ENCODE results near the gene NPLOC4. TPM values are rescaled to one million over a fixed set of nuclear protein-coding genes. Genes with fewer than 3 reads are reported as not detected.

Gene NPLOC4
- polyA plus RNA-seq, 1 of the 3 experiments (the other 2 are of a cell fraction), result 88.6 TPM

GRCh38 chr17:81570964-81571363 is 65.9 kb downstream of the NPLOC4 start:
- no peaks in the 10 kb centered on the region for H3K9me3 ChIP-seq
- H4K20me1 ChIP-seq (ENCODE audit: insufficient read depth), result peaks cover 1% of the 10 kb centered on the region
- no peak overlapping the region for H3K4me2 ChIP-seq
- CTCF ChIA-PET, result interaction anchor here (3.2 kb wide), 1 partner anchor 30 kb away, joined by 14 read pairs; no protein-coding TSS in a partner anchor
- 94% methylated on average over 11 of the region's 11 CpGs for WGBS (ENCODE audit: low lambda C conversion rate)
- H3F3A ChIP-seq (replicated peaks; ENCODE audit: insufficient read depth), result peaks cover 42% of the 10 kb centered on the region
- H3K27me3 ChIP-seq (ENCODE audit: insufficient read depth), result no peaks in the 10 kb centered on the region
- peaks cover 65 to 69% of the 10 kb centered on the region in 2 experiments for H3K36me3 ChIP-seq (replicated peaks in 1 of 2; ENCODE audit: control insufficient read depth in 1 of 2, insufficient read depth in 2 of 2, low read length in 1 of 2)
- H3K27ac ChIP-seq (ENCODE audit: low read depth in 2 of 2, low read length in 1 of 2), result no peak overlapping the region
- POLR2A ChIA-PET, result no interaction called here
- DNase-seq, result no peak
- peaks cover 48% of the 10 kb centered on the region for H3K79me2 ChIP-seq (ENCODE audit: insufficient read depth)
- no peaks in the 10 kb centered on the region for H3K9me2 ChIP-seq
- H3K9ac ChIP-seq, result no peak overlapping the region
- H2AFZ ChIP-seq (ENCODE audit: low read depth), result no peak overlapping the region
- no peak overlapping the region for H3K4me3 ChIP-seq (ENCODE audit: low read depth in 2 of 2, low read length in 1 of 2)
- H3K4me1 ChIP-seq (ENCODE audit: control insufficient read depth in 1 of 2, insufficient read depth in 2 of 2, low read depth in 1 of 2, low read length in 1 of 2), result peaks cover 38 to 43% of the 10 kb centered on the region in 2 experiments
- TF ChIP-seq FOXM1 (IDR thresholded peaks at IDR 0.05; ENCODE audit: low read depth) (no peak), FOSL2 (IDR thresholded peaks at IDR 0.05; ENCODE audit: borderline replicate concordance, low read depth) (no peak), PBX3 (IDR thresholded peaks at IDR 0.05) (no peak), YY1 (IDR thresholded peaks at IDR 0.05; ENCODE audit: low read depth) (no peak), RAD21 (IDR thresholded peaks at IDR 0.05; ENCODE audit: low read length) (no peak), POLR2AphosphoS5 (IDR thresholded peaks at IDR 0.05; ENCODE audit: low read depth, low read length) (no peak), TAF1 (IDR thresholded peaks at IDR 0.05; ENCODE audit: borderline replicate concordance, low read depth, low read length) (no peak), FOXJ3 (CRISPR knock-in tag; IDR thresholded peaks at IDR 0.05) (no peak), USF2 (IDR thresholded peaks at IDR 0.05; ENCODE audit: borderline replicate concordance, low read depth, low read length) (no peak), JUND (IDR thresholded peaks at IDR 0.05) (no peak), EP300 (IDR thresholded peaks at IDR 0.05; ENCODE audit: borderline replicate concordance in 1 of 2, low read depth in 1 of 2, low read length in 1 of 2) (no peak), ZBTB33 (IDR thresholded peaks at IDR 0.05; ENCODE audit: borderline replicate concordance, low read depth) (no peak), NFIC (IDR thresholded peaks at IDR 0.05; ENCODE audit: borderline replicate concordance) (no peak), CTCF (IDR thresholded peaks at IDR 0.05) (no peak), MXI1 (IDR thresholded peaks at IDR 0.05; ENCODE audit: low read depth, low read length) (no peak)

Measured in SK-N-SH (cell line).